HG03575 (cell line): Measurements from ENCODE around the gene ABCA4.

Experiments
- ATAC-seq: cut with Tn5 transposase; IDR thresholded peaks from one replicate; pipeline ENCODE4 v1.9.1; 2021; ENCODE audit not compliant: unreplicated experiment, insufficient number of reproducible peaks, low FRiP score; ENCODE audit errors: extremely low read depth

The ABCA4 gene

DNA sequence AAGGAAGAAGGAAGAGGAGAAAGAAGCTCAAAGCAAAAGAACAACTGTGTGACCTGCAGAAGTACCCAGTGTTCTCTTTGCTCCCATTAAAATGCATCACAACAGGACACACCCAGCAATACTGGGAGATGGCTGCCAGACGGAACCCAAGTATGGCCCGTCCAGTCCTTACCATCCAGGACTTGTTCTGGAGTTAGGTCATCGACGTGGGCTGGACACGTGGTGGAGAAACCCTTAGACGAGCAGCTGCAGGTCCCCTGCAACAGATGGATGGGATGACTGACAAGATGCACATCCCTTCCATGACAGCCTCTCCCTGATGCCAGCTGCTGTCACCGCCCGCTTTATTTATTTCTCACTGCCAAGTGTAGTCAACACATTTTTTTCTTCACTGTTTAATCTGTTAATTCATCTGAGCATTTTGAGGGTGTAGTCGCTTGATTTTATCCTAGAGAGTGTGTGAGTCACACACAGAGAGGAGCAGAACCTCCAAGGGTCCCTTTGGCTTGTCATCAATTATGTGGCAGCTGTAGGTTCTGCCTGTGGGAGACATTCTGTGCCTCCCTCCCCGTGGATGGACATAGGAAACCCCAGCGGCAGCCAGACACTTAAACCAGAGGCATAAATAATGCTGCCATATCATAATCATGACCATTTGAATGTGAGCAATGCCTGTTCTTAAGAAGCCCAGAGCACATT is 80.9 kb downstream of the ABCA4 start:
- ATAC-seq, result no peak

DNA sequence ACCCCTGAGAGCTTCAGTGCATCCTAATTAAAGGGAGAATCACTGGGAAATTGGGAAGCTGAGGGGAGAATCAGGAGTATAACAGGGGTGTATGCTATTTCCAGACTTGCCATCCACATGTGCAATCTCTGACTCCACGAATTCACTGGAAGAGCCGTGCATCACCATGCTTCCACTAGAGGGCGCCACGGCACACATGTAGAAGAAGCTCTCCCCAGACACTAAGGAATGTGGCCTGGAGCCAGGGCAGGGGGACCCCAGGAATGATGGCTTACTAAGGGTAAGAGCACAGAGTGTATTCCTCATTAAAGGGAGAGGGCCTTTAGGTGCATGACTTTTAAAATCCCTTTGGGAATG is 81.5 kb downstream of the ABCA4 start:
- no peak for ATAC-seq

DNA sequence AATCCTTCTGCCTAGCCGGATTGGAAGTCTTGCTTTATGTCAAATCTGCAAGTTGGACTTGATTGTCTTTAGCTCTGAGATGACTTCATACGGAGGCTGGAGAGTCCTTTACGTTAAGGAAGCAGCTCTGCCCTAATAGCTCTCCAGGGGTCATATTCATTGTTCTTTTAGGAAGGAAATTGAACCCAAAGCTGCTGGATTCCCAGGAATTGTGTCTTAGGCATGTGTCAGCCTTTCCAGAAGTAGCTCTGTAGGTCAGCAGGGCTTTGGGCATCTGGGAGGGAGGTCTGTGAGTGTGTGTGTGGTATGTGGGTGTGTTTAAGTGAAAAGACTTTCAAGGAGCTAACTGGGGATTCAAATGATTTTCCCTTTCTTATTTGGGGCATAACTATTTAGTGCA is 82.4 kb downstream of the ABCA4 start:
- ATAC-seq, result no peak

DNA sequence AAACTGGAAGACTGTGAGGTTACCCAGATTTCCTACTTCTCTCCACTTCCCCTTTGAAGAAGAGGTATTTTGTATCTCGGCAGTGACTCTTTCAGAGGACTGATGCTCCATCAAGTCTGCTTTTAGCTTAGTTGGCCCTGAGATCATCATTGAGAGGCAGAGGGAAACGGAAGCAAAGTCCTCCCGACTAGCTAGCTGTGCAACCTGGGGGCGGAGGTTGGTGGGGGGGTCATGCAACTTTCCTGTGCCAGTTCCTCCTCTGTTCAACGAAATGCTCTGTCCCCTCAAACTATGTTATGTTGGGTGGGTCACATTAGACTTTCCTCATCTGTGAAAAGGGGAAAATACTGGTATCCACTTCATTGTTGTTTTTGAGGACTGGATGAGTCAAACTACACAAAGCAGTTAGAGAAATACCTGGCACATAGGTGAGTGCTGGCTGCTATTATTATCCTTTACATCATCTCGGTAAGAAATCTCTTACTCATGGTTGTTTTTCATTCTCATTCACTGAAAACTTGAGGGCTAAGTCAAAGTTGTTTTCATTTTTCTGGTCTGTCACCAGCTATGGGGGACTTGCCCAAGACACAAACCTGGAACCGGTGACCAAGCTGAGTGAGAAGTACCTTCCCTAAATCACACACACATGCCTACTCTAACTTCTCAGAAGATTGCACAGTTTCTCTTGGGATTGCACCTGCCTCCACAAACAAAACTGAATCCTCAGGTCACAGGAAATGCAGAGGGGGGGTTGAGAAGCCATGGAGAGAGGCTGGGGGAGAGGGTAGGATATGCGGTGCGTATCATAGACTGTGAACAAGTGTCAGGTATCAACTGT is 83.3 kb downstream of the ABCA4 start:
- ATAC-seq, result no peak

DNA sequence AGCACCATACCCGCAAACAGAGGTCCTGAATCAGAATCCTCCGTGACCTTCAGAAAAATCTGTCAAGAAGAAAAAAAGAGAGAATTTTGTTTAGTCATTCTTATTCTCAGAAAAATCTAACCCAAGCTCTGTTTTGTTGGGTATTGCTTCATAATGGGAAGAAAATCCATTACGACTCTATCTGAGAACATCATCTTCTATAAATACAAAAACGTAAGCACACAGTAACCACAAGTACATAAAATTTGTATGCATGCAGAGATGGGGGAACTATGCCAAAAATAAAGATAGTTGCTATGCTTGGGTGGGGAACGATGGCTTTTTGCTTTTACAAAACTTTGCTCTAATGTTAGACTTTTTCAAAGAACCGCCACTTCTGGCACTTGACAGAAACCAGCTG is 84.2 kb downstream of the ABCA4 start:
- no peak for ATAC-seq

DNA sequence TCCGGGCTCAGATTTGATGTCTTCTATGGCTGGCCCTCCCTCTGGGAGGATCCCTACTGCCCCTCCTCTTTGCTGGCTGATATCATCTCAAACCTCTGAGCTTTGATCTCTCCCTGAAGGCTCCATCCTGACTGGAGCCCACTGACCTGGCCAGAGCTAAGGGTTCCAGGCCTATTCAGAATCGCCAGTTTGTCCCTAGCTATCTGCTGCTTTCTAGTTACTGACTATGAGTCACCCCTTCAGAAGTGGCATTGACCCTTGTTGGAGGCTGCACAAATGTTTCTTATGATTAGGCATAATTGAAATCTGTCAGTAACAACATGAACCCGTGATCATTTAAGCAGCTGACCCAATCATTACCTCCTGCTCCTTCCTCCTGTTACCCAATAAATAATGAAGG is 87.1 kb downstream of the ABCA4 start:
- ATAC-seq, result no peak

DNA sequence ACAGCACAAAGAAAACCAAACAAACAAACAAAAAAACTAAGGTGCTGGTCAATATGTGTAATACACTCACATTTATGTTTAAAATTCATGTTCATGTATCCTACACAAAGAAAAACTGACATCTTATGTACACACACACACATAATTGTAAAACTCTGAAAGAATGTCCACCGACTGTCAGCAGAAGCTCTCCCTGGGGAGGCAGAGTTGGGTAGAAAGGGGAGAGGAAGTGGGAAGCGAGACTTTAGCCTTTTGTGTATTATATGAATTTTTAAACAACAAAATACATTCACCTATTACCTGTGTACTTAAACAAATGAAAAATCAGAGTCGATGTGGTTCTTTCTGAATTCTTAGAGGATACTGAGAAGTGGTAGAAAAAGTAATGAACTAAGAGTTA is 88.3 kb downstream of the ABCA4 start:
- no peak for ATAC-seq

DNA sequence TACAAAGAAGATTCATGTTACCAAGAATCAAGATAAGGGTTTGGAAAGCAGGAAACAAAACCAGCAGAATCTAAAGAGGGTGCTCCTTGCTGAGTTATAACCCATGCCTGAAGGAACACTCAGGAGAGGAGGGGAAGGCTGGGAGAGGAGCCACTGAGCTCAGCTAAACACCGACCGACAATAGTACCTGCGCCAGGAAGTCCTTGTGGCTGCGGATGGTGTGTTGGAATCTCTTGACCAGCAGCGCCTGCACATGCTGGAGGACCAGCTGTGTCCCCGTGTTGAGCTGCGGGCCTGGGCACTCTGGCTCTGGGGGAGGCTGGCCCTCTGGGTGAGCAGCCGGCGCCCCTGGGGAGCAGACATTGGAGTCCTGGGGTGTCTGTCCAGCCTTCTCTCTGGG is 89.4 kb downstream of the ABCA4 start:
- ATAC-seq, result no peak

DNA sequence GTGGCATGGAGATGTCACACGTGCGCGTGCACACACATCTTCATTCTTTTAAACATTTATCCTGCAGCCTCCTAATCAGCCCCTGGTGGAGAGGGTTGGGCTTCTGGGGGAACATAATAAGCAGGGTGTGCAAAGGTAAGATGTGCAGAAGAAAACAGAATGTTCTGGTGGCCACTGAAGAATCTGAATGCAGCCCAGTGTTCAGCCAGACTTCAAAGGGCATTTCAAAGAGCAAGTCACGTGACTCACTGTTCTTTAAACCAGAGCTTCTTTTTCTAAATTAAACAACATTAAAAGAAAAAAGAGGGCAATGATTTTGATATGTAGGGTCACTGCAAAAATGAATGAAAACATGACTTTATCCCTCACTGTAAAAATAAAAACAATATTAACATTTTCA is 89.8 kb downstream of the ABCA4 start:
- ATAC-seq, result no peak

DNA sequence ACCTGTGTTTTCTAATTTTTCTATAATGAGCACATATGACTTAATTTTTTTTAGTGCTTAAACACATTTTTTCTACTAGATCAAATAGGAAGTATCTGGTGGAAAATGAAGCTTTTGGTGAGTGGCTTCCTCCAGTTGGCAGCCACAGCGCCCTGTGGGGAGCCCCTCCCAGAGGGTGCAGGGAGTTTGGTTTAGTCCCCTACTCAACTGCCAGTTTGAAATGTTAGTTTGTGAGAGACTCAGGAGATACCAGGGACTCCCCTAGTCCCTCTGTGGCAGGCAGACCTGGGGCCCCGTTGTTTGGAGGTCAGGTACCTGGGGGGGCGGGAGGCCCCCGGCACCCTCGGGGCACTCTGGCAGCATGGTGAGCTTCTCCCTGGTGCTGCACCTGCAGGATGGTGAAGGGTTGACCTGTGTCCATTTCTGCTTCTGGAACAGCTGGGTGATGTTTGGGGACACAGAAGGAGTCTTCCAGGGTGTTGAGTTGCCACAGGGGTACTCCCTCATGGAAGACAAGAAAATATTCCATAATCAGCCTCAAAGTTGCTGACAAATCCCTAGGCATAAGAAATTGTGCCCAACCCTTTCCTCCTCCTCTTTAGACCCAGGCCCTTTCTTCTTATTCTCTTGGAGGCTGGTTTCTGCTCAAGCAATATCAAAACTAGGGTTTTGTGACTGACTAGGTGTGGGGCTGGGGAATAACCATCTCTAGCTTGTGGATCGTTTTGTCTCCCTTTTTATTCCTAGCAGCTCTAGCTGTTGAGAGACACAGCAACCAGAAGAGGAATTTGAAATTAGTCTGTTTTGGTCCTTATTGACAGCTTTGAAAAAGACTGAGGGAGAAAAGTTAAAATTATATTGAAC is 91.6 kb downstream of the ABCA4 start:
- no peak for ATAC-seq

DNA sequence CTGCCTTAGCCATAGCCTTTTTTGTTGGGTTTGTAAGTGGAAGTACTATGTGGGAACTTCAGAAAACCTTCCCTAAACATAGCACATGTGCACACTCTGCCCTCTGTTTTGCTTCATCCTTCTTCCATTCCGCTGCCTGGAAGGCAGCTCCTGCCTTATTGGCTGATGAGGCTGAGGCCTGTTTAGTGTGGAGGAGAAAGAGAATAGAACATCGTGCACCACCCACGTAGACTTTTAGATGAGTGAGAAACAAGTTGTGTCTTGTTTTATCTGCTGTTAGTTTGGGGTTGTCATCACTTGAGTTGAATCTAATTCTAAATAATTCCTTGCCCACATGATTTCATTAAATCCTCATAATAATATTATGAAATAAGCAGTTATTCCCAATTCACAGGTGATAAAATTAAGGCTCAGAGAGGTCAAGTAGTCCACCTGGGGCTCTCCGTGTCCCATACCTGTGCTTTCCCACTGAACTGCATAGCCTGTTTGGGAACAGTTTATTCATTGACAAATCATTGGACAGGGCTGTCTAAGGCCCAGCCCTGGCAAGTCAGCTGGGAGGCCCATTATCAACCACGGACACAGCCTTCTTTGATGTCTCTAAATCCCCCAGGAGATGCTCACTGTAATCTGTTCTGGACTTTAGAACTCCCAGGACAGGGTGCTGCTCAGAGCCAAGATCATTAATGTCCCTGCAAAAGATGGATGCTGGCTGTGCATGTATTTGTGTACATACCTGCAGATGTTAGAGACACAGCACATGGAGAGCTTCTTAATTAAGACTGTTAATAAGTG is 93.0 kb downstream of the ABCA4 start:
- no peak for ATAC-seq

DNA sequence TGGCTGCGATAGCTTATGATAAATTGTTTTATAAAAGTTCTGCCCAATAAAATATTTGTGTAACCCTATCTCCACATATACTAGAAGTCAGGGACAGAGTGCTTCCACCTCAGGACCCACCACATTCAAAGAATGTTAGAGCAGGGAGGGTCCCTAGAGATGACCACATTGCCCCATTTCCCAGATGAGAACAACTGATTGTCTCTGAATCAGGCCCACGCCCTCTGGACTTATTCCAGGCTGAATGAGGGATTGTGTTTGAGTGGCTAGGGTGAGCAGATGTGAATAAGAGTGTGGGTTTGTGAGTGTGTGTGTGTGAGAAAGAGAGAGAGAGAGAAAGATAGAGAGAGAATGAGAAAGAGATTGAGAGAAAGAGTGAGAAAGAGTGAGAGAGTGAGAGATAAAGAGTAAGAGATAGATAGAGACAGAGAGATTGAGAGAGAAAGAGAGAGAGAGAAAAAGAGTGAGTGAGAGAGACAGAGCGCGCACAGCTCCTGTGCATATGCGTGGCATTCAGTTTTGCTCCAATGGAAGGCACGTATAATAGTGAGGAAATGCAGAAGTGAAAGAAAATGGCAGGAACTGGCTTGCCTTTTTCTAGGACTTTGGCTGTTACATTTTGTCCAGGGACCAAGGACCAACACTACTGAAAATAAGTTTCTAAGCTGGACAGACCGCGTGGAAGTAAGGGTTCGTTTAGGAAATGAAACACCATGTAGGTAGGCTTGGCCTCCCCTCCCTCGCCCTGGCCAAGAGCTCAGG is 94.1 kb downstream of the ABCA4 start:
- ATAC-seq, result no peak

DNA sequence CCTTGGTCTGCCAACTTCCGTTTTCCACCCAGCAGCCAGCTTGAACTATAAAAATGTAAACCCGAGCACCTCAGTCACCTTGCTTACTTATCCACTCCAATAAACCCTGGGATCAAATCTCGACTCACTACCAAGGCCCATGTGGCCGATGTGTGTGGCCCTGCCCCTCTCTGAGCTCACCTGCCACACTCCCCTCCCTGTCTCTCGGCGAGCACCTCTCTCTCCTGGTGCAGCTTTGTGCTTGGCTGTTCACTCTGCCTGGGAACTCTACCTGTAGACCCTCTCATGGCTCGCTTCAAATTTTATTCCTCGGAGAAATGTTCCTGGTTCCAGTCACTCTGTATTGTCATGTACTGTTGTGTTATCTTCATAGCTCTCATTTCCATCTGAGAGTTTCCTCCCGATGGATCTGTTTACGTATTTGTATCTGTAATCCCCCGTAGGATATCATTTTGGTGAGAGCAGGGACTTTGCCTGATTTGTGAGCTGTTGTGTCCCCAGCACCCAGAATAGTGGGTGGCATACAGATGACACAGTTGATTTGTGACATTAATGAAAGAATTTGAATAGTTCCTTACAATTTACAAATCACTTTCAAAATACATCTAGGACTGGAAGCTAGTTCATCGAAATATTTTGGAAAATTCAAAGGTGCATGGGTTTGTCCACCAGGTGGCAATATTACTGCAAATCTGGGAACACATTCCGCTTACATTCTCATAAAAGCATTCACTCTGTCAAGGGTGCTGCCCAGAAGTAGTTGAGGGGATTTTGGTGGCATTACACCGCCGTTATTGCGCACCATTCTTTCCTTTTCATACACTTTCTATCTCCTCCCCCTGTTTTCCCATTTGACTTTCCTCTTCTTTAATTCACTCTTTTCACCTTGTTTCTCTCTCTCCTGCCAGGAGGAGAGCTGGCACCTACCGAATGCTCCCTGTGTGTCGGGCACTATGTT is 95.3 kb downstream of the ABCA4 start:
- ATAC-seq, result no peak

DNA sequence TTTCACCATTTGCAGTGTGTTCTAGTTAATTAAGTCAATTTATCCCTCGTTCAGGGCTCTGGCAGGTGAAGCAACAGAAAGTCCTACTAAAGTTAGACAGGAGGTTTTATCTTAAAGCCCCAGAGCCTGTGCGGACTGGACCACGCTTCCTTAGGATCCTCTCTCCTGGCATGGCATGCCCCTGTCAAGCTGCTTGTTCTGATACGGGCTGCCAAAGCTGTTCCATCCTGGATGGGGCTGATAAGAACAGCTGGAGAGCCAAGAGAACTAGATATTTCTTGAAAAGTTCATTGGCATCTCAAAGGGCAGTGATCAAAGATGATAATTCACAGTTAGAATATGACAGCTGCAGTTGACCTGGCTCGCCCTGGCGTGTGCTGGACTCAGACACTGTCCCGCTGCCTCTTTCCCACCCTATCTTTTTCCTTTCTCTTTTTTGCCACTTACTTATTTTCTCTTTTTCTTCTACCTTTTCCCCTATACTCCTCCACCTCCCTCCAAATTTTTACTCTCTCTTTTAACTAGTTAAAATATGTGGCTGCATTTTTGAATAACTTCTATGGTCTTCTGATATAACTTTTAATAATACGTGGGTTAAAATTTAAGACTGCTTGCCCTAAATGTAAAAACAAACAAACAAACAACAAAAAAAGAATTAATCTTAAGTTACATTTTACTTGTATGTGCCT is 96.7 kb downstream of the ABCA4 start:
- no peak for ATAC-seq

DNA sequence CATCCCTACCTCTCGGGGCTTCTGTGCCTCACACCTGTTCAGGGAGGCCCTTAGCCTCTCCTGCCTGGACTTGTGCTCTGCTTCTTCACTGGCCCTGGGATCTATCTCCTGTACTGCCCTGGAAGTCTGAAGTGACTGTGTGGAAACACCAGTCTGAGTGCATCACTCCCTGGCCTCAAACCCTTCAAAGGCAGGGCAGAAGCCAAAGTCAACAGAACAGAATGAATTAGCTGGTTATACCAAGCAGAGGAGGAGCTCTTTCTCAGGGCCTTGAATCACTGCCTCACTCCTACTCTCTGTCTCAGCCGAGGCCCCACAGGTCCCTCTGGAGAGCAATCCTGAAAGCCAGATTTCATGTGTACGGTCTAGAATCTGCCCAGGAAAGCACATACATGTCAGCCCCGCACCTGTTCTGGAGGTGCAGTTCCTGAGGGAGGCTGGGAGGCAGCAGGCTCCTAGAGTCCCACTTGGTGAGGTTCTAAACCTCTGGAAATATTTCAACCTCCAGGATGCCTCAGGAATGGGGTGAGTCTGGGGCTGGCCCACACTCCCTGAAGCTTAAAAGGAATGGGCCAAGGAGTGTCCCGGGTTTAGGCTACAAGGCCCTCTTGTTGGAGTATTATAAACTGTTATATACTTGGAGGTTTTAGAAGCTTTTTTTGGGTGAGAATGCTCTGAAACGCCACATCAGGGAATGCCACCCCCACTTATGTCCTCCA is 98.3 kb downstream of the ABCA4 start:
- ATAC-seq, result no peak
